Central memory CD8-positive, alpha-beta T cell (primary cell): ENCODE results near the gene AHNAK2.

Experiments
- ATAC-seq: fragments of 150-1000 bp; cut with Tn5 transposase; replicated peaks from 2 replicates; pipeline ENCODE4 v1.10.0; 2022; ENCODE audit warnings: mild to moderate bottlenecking, moderate FRiP score, moderate number of reproducible peaks; ENCODE audit not compliant: poor library complexity, severe bottlenecking; ENCODE audit errors: extremely low read depth
- DNase-seq, 2 donors: peaks; one replicate each; pipeline ENCODE4 v3.0.0; 2021; ENCODE audit warnings: low spot score in 2 of 2
- H3K27ac Mint-ChIP-seq: one replicate; pipeline ENCODE4 v1.8.0; 2022; ENCODE audit warnings: low read depth, mild to moderate bottlenecking, moderate library complexity, mixed read lengths
- H3K27me3 Mint-ChIP-seq: one replicate; pipeline ENCODE4 v1.8.0; 2022; ENCODE audit warnings: mixed read lengths
- H3K36me3 Mint-ChIP-seq: one replicate; pipeline ENCODE4 v1.8.0; 2022; ENCODE audit warnings: mild to moderate bottlenecking, moderate library complexity, mixed read lengths; ENCODE audit not compliant: insufficient read depth
- H3K4me1 Mint-ChIP-seq: one replicate; pipeline ENCODE4 v1.8.0; 2022; ENCODE audit warnings: mixed read lengths
- H3K4me3 Mint-ChIP-seq: one replicate; pipeline ENCODE4 v1.8.0; 2022; ENCODE audit warnings: mild to moderate bottlenecking, moderate library complexity, mixed read lengths
- H3K9me3 Mint-ChIP-seq: one replicate; pipeline ENCODE4 v1.8.0; 2022; ENCODE audit warnings: mixed read lengths

The AHNAK2 gene

GRCh38 chr14:104900639-104901512 lies 77.3 kb downstream of the AHNAK2 start:
- DNase-seq, result no peak
- H3K4me1 Mint-ChIP-seq, result no peaks in the 10 kb centered on the region
- no peak overlapping the region for H3K27ac Mint-ChIP-seq
- no peak overlapping the region for H3K4me3 Mint-ChIP-seq
- H3K9me3 Mint-ChIP-seq, result no peaks in the 10 kb centered on the region
- ATAC-seq, result no peak
- H3K27me3 Mint-ChIP-seq, result peaks cover 22% of the 10 kb centered on the region
- H3K36me3 Mint-ChIP-seq, result no peaks in the 10 kb centered on the region

- DNase-seq (no peak), ATAC-seq (no peak)
- no peaks in the 10 kb centered on the region for H3K9me3 Mint-ChIP-seq
- no peak overlapping the region for H3K27ac Mint-ChIP-seq
- no peak overlapping the region for H3K4me3 Mint-ChIP-seq
- peaks cover 20% of the 10 kb centered on the region for H3K27me3 Mint-ChIP-seq
- no peaks in the 10 kb centered on the region for H3K36me3 Mint-ChIP-seq
- no peaks in the 10 kb centered on the region for H3K4me1 Mint-ChIP-seq
Observed at GRCh38 chr14:104899781-104900180, 78.4 kb downstream of the AHNAK2 start.

GRCh38 chr14:104898870-104899510 lies 79.2 kb downstream of the AHNAK2 start:
- H3K27me3 Mint-ChIP-seq, result peaks cover 12% of the 10 kb centered on the region
- H3K36me3 Mint-ChIP-seq, result no peaks in the 10 kb centered on the region
- no peaks in the 10 kb centered on the region for H3K4me1 Mint-ChIP-seq
- DNase-seq, result no peak
- H3K9me3 Mint-ChIP-seq, result no peaks in the 10 kb centered on the region
- H3K4me3 Mint-ChIP-seq, result no peak overlapping the region
- ATAC-seq, result no peak
- H3K27ac Mint-ChIP-seq, result no peak overlapping the region

GRCh38 chr14:104898195-104898558 lies 80.0 kb downstream of the AHNAK2 start:
- no peaks in the 10 kb centered on the region for H3K36me3 Mint-ChIP-seq
- H3K4me1 Mint-ChIP-seq, result no peaks in the 10 kb centered on the region
- no peak overlapping the region for H3K27ac Mint-ChIP-seq
- DNase-seq (no peak), ATAC-seq (no peak)
- H3K9me3 Mint-ChIP-seq, result no peaks in the 10 kb centered on the region
- H3K27me3 Mint-ChIP-seq, result peaks cover 4% of the 10 kb centered on the region
- no peak overlapping the region for H3K4me3 Mint-ChIP-seq

- no peak for ATAC-seq
- H3K4me1 Mint-ChIP-seq, result no peaks in the 10 kb centered on the region
- H3K27ac Mint-ChIP-seq, result no peak overlapping the region
- no peak for DNase-seq
- H3K9me3 Mint-ChIP-seq, result no peaks in the 10 kb centered on the region
- no peak overlapping the region for H3K4me3 Mint-ChIP-seq
- no peaks in the 10 kb centered on the region for H3K27me3 Mint-ChIP-seq
- no peaks in the 10 kb centered on the region for H3K36me3 Mint-ChIP-seq
Observed at GRCh38 chr14:104897330-104898194, 80.6 kb downstream of the AHNAK2 start.

- H3K4me1 Mint-ChIP-seq, result no peaks in the 10 kb centered on the region
Observed at GRCh38 chr14:104895786-104896661, 82.2 kb downstream of the AHNAK2 start.

GRCh38 chr14:104895207-104895785 lies 82.9 kb downstream of the AHNAK2 start:
- Mint-ChIP-seq H3K36me3 (no peaks in the 10 kb centered on the region), H3K4me3 (no peak overlapping the region), H3K27ac (no peak overlapping the region), H3K9me3 (no peaks in the 10 kb centered on the region), H3K4me1 (no peaks in the 10 kb centered on the region), H3K27me3 (no peaks in the 10 kb centered on the region)
- DNase-seq, result no peak
- ATAC-seq, result no peak

More at GRCh38 chr14:104895786-104896661, 82.2 kb downstream of the AHNAK2 start:
- no peak overlapping the region for H3K4me3 Mint-ChIP-seq
- no peak overlapping the region for H3K27ac Mint-ChIP-seq
- H3K36me3 Mint-ChIP-seq, result no peaks in the 10 kb centered on the region
- DNase-seq (no peak), ATAC-seq (no peak)
- no peaks in the 10 kb centered on the region for H3K27me3 Mint-ChIP-seq
- H3K9me3 Mint-ChIP-seq, result no peaks in the 10 kb centered on the region

- Mint-ChIP-seq H3K9me3 (no peaks in the 10 kb centered on the region), H3K27ac (no peak overlapping the region), H3K4me3 (no peak overlapping the region), H3K4me1 (no peaks in the 10 kb centered on the region), H3K36me3 (no peaks in the 10 kb centered on the region), H3K27me3 (no peaks in the 10 kb centered on the region)
- DNase-seq (no peak), ATAC-seq (no peak)
Observed at GRCh38 chr14:104894331-104895206, 83.6 kb downstream of the AHNAK2 start.

- no peak for DNase-seq
- Mint-ChIP-seq H3K4me3 (no peak overlapping the region), H3K36me3 (no peaks in the 10 kb centered on the region), H3K4me1 (no peaks in the 10 kb centered on the region), H3K27ac (no peak overlapping the region), H3K9me3 (no peaks in the 10 kb centered on the region), H3K27me3 (no peaks in the 10 kb centered on the region)
- ATAC-seq, result no peak
Observed at GRCh38 chr14:104893435-104894207, 84.6 kb downstream of the AHNAK2 start.

GRCh38 chr14:104892531-104893434 lies 85.4 kb downstream of the AHNAK2 start:
- DNase-seq (no peak), ATAC-seq (no peak)
- Mint-ChIP-seq H3K27ac (no peak overlapping the region), H3K4me3 (no peak overlapping the region), H3K27me3 (no peaks in the 10 kb centered on the region), H3K4me1 (no peaks in the 10 kb centered on the region), H3K36me3 (no peaks in the 10 kb centered on the region), H3K9me3 (no peaks in the 10 kb centered on the region)
